Endothelial cell (in vitro differentiated cells): ENCODE data around the gene TEAD1. TPM values are rescaled to one million over a fixed set of nuclear protein-coding genes. Genes with fewer than 3 reads are reported as not detected.

Experiments
- DNase-seq: peaks from one replicate; pipeline ENCODE4 v3.0.0; 2021; ENCODE audit warnings: low spot score
- H3K27ac Mint-ChIP-seq: one replicate; pipeline ENCODE4 v1.8.0; 2021; ENCODE audit warnings: mixed read lengths, inconsistent platforms; ENCODE audit not compliant: unreplicated experiment
- H3K27me3 Mint-ChIP-seq: one replicate; pipeline ENCODE4 v1.8.0; 2021; ENCODE audit warnings: mild to moderate bottlenecking, moderate library complexity, mixed read lengths, inconsistent platforms; ENCODE audit not compliant: unreplicated experiment
- H3K36me3 Mint-ChIP-seq: one replicate; pipeline ENCODE4 v1.8.0; 2021; ENCODE audit warnings: mild to moderate bottlenecking, low read depth, mixed read lengths, inconsistent platforms; ENCODE audit not compliant: unreplicated experiment
- H3K4me1 Mint-ChIP-seq: one replicate; pipeline ENCODE4 v1.8.0; 2021; ENCODE audit warnings: mild to moderate bottlenecking, mixed read lengths, inconsistent platforms; ENCODE audit not compliant: unreplicated experiment
- H3K4me3 Mint-ChIP-seq: one replicate; pipeline ENCODE4 v1.8.0; 2021; ENCODE audit warnings: mild to moderate bottlenecking, mixed read lengths, inconsistent platforms; ENCODE audit not compliant: unreplicated experiment
- H3K9me3 Mint-ChIP-seq: one replicate; pipeline ENCODE4 v1.8.0; 2021; ENCODE audit warnings: mixed read lengths, inconsistent platforms; ENCODE audit not compliant: unreplicated experiment
- CTCF ChIP-seq: fragments of 200-600 bp; sonication (generic); IDR thresholded peaks from one replicate; pipeline ENCODE4 v1.5.0; 2021; ENCODE audit warnings: antibody characterized with exemption; ENCODE audit not compliant: unreplicated experiment
- total RNA-seq: library from RNA; stranded (reverse); fragmentation: NEBNext Ultra II Directional; extraction: Animal tissue kit (Norgen Biotek cat#: 25700); gene quantifications from one replicate; pipeline ENCODE4 v1.2.1, GENCODE V29; 2021; ENCODE audit not compliant: unreplicated experiment

The TEAD1 gene
- total RNA-seq, 1 donor from 2014 or later = 54.4 TPM

DNA sequence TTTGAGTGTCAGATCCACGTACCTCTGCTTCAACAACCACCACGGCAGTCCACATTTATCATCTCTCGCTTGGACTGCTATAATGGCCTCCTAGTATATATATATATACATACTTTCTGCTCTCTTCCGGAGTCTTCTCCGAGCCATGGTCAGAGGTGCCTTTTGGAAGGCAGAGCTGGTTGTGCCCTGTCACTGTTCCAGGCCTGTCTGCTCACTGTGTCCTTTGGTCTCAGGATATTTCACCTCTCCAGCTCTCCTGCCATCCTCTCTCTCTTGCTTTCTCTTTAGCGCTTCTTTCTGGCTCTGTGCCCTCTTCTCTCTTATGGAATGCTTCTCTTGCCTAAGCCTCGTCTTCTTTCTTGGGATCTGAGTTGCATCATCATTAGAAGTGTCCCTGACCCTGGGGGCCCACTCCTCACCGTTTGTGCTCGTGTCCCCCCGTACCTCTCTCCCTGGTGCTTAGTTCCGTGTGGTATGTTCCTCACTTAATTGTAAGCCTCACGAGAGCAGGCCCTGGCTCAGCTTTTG, 248.8 kb downstream of the TEAD1 start:
- Mint-ChIP-seq H3K9me3 (no peaks in the 10 kb centered on the region), H3K4me3 (no peak overlapping the region), H3K27ac (no peak overlapping the region), H3K27me3 (peaks cover 5% of the 10 kb centered on the region), H3K36me3 (peaks cover 8% of the 10 kb centered on the region), H3K4me1 (no peaks in the 10 kb centered on the region)
- no peak for TF ChIP-seq CTCF
- no peak for DNase-seq

DNA sequence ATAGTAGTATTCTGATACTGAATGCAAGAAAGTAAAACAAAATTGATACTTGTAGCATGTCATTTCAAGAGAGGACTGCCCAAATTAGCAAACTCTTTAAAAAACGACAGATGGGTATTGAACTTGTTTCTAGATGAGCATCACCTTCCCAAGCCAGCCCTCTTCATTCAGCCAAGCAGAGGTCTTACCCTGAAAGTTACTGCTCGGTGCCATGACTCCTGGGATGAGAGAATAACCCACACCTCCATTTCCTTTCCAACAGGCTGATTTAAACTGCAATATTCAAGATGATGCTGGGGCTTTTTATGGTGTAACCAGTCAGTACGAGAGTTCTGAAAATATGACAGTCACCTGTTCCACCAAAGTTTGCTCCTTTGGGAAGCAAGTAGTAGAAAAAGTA, 250.4 kb downstream of the TEAD1 start:
- Mint-ChIP-seq H3K4me1 (no peaks in the 10 kb centered on the region), H3K9me3 (no peaks in the 10 kb centered on the region), H3K27ac (no peak overlapping the region), H3K4me3 (no peak overlapping the region), H3K27me3 (peaks cover 5% of the 10 kb centered on the region), H3K36me3 (peaks cover 8% of the 10 kb centered on the region)
- TF ChIP-seq CTCF = no peak
- no peak for DNase-seq

GRCh38 chr11:12925520-12925919, 251.3 kb downstream of the TEAD1 start:
- Mint-ChIP-seq H3K9me3 (no peaks in the 10 kb centered on the region), H3K4me1 (no peaks in the 10 kb centered on the region), H3K27me3 (peaks cover 5% of the 10 kb centered on the region), H3K27ac (no peak overlapping the region), H3K4me3 (no peak overlapping the region), H3K36me3 (peaks cover 8% of the 10 kb centered on the region)
- TF ChIP-seq CTCF = no peak
- no peak for DNase-seq

GRCh38 chr11:12927221-12927620, 253.0 kb downstream of the TEAD1 start:
- no peak overlapping the region for H3K27ac Mint-ChIP-seq
- H3K4me3 Mint-ChIP-seq = no peak overlapping the region
- peaks cover 5% of the 10 kb centered on the region for H3K27me3 Mint-ChIP-seq
- no peak for TF ChIP-seq CTCF
- no peaks in the 10 kb centered on the region for H3K9me3 Mint-ChIP-seq
- no peaks in the 10 kb centered on the region for H3K4me1 Mint-ChIP-seq
- no peak for DNase-seq
- peaks cover 13% of the 10 kb centered on the region for H3K36me3 Mint-ChIP-seq

DNA sequence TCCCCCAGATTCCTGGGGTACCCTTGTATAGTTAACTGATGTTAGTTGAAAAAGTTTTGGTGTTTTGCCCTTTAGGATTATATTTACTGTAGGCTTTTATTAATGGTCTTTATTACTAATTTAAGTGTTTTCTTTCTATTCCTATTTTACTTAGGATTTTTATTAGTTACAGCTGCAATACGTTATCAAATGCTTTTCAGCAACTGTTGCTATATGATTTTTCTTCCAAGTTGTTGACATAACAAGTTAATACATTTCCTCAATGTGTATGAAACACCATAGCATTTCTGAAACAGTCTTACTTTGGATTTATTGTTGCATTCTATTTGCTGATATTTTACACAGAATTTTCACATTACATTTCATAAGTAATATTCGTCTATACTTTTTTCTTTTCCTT, 253.7 kb downstream of the TEAD1 start:
- DNase-seq = no peak
- H3K9me3 Mint-ChIP-seq = no peaks in the 10 kb centered on the region
- peaks cover 5% of the 10 kb centered on the region for H3K27me3 Mint-ChIP-seq
- no peak overlapping the region for H3K27ac Mint-ChIP-seq
- TF ChIP-seq CTCF = no peak
- H3K4me1 Mint-ChIP-seq = no peaks in the 10 kb centered on the region
- H3K36me3 Mint-ChIP-seq = peaks cover 16% of the 10 kb centered on the region
- H3K4me3 Mint-ChIP-seq = no peak overlapping the region
